ENCODE data around the gene GLRX5.
"Not testable (repeated sequence)": the region's sequence is repeated elsewhere in the genome, so short reads cannot be mapped to it uniquely, and the experiment has no call there.

Gene GLRX5

DNA sequence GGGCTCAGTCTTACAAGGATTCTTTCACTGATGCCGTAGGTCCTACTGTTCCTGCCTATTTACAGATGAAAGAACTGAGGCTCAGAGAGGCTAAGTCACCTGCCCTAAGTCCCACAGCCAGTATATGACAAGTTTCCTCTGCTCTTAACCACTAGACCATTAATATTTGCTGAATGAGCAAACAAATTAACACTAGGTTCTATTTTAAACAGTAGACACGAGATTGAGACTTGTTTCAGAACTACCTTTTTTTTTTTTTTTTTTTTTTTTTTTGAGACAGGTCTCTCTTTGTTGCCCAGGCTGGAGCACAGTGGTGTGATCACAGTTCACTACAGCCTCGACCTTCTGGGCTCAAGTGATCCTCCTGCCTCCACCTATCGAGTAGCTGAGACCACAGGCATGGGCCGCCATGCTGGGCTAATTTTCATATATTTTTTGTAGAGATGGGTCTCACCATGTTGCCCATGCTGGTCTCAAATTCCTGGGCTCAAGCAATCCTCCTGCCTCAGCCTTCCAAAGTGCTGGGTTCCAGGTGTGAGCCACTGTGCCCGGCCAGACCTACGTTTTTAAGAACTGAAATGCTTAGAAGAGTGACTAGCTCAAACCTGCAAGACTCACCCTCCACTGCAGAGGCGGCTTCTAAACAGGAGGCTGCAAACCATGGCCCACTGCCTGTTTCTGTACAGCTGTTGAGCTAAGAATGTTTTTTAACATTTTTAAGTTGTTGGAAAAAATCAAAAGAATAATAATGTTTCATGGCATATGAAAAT is 31.3 kb upstream of the GLRX5 start:
- Histone ChIP-seq H3K27ac (ENCODE audit: low read depth, low read length) (no peak overlapping the region), H3K4me1 (ENCODE audit: control insufficient read depth, insufficient read depth, low read length) (peaks cover 9% of the 10 kb centered on the region), H3K27me3 (ENCODE audit: control insufficient read depth, insufficient read depth, low read length) (no peaks in the 10 kb centered on the region)

DNA sequence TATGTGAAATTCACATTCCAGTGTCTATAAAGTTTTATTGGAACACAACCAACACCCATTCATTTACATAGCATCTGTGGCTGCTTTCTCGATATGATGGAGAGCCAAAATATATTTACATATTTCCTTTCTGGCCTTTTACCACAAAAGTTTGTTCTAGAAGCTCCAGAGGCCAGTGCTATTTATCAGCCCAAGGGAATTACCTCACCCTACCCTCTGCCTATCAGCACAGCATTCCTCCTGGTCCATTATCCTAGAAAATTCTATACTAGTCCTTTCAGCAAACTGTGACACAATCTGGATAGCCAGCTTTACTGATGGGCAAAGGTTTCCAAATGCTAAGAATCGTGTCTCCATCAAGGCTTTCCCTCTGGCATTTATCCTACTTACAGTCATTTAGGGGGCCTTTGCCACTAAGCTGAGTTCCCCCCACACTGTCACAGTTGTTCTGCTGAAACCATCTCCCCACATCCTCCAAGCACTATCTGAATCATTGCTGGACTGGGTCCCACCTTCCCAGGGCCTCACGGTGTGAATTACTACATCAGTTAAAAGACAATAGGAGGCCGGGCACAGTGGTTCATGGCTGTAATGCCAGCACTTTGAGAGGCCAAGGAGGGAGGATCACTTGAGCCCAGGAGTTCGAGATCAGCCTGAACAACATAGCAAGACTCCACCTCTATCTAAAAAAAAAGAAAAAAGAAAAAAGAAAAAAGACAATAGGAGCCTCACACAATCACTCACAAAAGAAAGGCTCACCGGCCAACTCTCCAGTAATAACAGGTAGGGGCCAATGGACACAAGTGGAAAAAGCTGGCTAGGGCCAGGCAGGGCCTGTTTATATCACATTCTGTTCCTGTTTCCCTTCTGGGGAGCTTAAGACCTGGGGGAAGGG is 30.5 kb upstream of the GLRX5 start:
- H3K9ac ChIP-seq (ENCODE audit: low read length) = no peak overlapping the region
- H3K36me3 ChIP-seq (ENCODE audit: control insufficient read depth, insufficient read depth, low read length) = no peaks in the 10 kb centered on the region
- no peak overlapping the region for H3K4me3 ChIP-seq (ENCODE audit: low read length)
- peaks cover 4% of the 10 kb centered on the region for H3K4me1 ChIP-seq (ENCODE audit: control insufficient read depth, insufficient read depth, low read length)
- no peaks in the 10 kb centered on the region for H3K27me3 ChIP-seq (ENCODE audit: control insufficient read depth, insufficient read depth, low read length)
- H3K27ac ChIP-seq (ENCODE audit: low read depth, low read length) = no peak overlapping the region

More for the DNA sequence above, 31.3 kb upstream of the GLRX5 start:
- no peak overlapping the region for H3K4me3 ChIP-seq (ENCODE audit: low read length)
- no peak overlapping the region for H3K9ac ChIP-seq (ENCODE audit: low read length)
- H3K36me3 ChIP-seq (ENCODE audit: control insufficient read depth, insufficient read depth, low read length) = no peaks in the 10 kb centered on the region

DNA sequence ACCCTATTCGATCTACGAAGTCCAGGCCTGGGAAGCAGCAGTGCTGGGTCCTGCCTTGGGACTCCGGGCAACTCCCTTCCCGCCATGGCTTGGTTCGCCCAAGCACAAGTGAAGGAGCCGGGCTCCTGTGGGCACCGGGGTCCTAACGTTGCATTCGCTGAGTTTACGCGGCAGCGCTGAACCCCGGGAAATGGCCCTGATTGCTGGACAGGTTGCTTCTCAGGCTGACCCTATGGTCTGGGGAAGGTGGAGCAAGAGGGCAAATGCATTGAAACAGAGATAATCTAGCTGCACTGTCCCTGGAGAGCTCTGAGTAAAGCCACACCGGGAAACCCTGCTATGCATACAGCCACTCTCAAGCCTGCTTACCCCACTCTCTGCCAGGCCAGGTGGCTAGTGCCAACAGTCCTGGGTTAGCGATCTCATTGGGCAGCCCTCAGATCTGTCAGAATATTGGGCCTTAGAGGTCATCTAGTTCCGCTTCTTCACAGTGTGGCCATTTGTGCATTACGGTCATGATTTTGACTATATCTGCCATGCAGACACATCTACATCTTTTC is 29.7 kb upstream of the GLRX5 start:
- no peak overlapping the region for H3K27ac ChIP-seq (ENCODE audit: low read depth, low read length)

DNA sequence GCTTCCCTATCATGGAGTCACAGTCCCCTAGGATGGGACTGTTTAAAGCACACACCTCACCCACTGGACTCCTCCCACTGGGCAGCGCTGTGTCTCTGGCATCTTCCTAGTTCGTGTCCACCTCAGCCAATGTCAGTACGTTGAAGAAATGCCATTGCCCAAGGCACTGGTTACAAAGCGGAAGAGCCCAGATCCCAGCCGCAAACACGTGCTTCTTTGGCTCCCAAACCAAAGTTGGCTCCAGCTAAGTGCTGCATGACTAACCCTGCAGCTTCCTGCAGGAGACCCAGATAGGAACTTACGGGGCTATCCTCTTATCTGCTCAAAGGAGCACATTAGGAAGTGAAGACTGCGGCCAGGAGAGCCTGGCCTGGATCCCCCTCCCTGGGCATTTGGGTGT is 27.7 kb upstream of the GLRX5 start:
- Histone ChIP-seq H3K27ac (ENCODE audit: low read depth, low read length) (no peak overlapping the region), H3K27me3 (ENCODE audit: control insufficient read depth, insufficient read depth, low read length) (no peaks in the 10 kb centered on the region), H3K4me1 (ENCODE audit: control insufficient read depth, insufficient read depth, low read length) (peaks cover 6% of the 10 kb centered on the region), H3K36me3 (ENCODE audit: control insufficient read depth, insufficient read depth, low read length) (no peaks in the 10 kb centered on the region), H3K9ac (ENCODE audit: low read length) (no peak overlapping the region), H3K4me3 (ENCODE audit: low read length) (no peak overlapping the region)

More for the DNA sequence above, 29.7 kb upstream of the GLRX5 start:
- Histone ChIP-seq H3K4me3 (ENCODE audit: low read length) (no peak overlapping the region), H3K27me3 (ENCODE audit: control insufficient read depth, insufficient read depth, low read length) (no peaks in the 10 kb centered on the region), H3K36me3 (ENCODE audit: control insufficient read depth, insufficient read depth, low read length) (no peaks in the 10 kb centered on the region), H3K4me1 (ENCODE audit: control insufficient read depth, insufficient read depth, low read length) (peaks cover 4% of the 10 kb centered on the region), H3K9ac (ENCODE audit: low read length) (no peak overlapping the region)

GRCh38 chr14:95507701-95508103 is 27.1 kb upstream of the GLRX5 start:
- Histone ChIP-seq H3K27ac (ENCODE audit: low read depth, low read length) (no peak overlapping the region), H3K9ac (ENCODE audit: low read length) (no peak overlapping the region), H3K4me3 (ENCODE audit: low read length) (no peak overlapping the region), H3K36me3 (ENCODE audit: control insufficient read depth, insufficient read depth, low read length) (no peaks in the 10 kb centered on the region), H3K27me3 (ENCODE audit: control insufficient read depth, insufficient read depth, low read length) (no peaks in the 10 kb centered on the region), H3K4me1 (ENCODE audit: control insufficient read depth, insufficient read depth, low read length) (peaks cover 6% of the 10 kb centered on the region)

GRCh38 chr14:95508377-95508776 is 26.5 kb upstream of the GLRX5 start:
- Histone ChIP-seq H3K4me1 (ENCODE audit: control insufficient read depth, insufficient read depth, low read length) (peaks cover 6% of the 10 kb centered on the region), H3K4me3 (ENCODE audit: low read length) (no peak overlapping the region), H3K27ac (ENCODE audit: low read depth, low read length) (no peak overlapping the region), H3K9ac (ENCODE audit: low read length) (no peak overlapping the region), H3K36me3 (ENCODE audit: control insufficient read depth, insufficient read depth, low read length) (no peaks in the 10 kb centered on the region), H3K27me3 (ENCODE audit: control insufficient read depth, insufficient read depth, low read length) (no peaks in the 10 kb centered on the region)

GRCh38 chr14:95509495-95509894 is 25.4 kb upstream of the GLRX5 start:
- H3K4me3 ChIP-seq (ENCODE audit: low read length) = no peak overlapping the region
- no peaks in the 10 kb centered on the region for H3K36me3 ChIP-seq (ENCODE audit: control insufficient read depth, insufficient read depth, low read length)
- H3K4me1 ChIP-seq (ENCODE audit: control insufficient read depth, insufficient read depth, low read length) = peaks cover 6% of the 10 kb centered on the region
- no peaks in the 10 kb centered on the region for H3K27me3 ChIP-seq (ENCODE audit: control insufficient read depth, insufficient read depth, low read length)
- no peak overlapping the region for H3K27ac ChIP-seq (ENCODE audit: low read depth, low read length)
- no peak overlapping the region for H3K9ac ChIP-seq (ENCODE audit: low read length)

DNA sequence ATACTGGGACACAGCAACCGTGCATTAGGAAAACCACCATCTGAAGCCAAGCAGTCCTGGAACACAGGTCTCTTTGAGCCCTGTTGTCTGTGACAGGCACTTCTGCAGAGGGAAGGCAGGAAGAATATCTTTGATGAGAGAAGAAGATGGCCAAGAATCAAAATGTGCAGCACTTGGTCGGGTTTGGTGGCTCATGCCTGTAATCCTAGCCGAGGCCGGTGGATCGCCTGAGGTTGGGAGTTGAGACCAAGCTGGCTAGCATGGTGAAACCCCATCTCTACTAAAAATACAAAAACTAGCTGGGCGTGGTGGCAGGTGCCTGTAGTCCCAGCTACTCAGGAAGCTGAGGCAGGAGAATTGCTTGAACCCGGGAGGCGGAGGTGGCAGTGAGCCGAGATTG is 24.5 kb upstream of the GLRX5 start:
- not testable (repeated sequence) for H3K9ac ChIP-seq (ENCODE audit: low read length); H3K27me3 ChIP-seq (ENCODE audit: control insufficient read depth, insufficient read depth, low read length); H3K36me3 ChIP-seq (ENCODE audit: control insufficient read depth, insufficient read depth, low read length); H3K4me3 ChIP-seq (ENCODE audit: low read length); H3K4me1 ChIP-seq (ENCODE audit: control insufficient read depth, insufficient read depth, low read length); H3K27ac ChIP-seq (ENCODE audit: low read depth, low read length)

DNA sequence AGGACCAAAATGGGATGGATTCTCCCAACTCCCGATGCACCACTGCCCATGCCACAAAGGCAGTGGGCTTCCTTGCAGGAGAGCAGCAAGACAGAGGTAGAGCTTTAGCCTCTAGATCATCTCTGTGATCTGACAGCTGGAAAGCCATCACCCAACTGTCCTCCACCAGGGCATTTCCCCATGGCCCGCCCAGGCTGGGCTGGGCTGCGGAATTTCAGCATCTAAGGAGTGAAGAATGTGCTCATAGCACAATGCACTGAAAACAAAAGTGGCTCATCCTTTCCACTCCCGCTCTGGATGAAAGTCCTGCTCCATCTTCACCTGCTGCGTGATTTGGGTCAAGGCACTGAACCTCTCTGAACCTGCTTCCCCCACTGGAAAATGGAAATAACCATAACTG is 24.0 kb upstream of the GLRX5 start:
- Histone ChIP-seq H3K4me1 (ENCODE audit: control insufficient read depth, insufficient read depth, low read length) (peaks cover 6% of the 10 kb centered on the region), H3K9ac (ENCODE audit: low read length) (no peak overlapping the region), H3K27ac (ENCODE audit: low read depth, low read length) (no peak overlapping the region), H3K36me3 (ENCODE audit: control insufficient read depth, insufficient read depth, low read length) (no peaks in the 10 kb centered on the region), H3K4me3 (ENCODE audit: low read length) (no peak overlapping the region), H3K27me3 (ENCODE audit: control insufficient read depth, insufficient read depth, low read length) (no peaks in the 10 kb centered on the region)

- Histone ChIP-seq H3K27me3 (ENCODE audit: control insufficient read depth, insufficient read depth, low read length) (no peaks in the 10 kb centered on the region), H3K36me3 (ENCODE audit: control insufficient read depth, insufficient read depth, low read length) (no peaks in the 10 kb centered on the region), H3K9ac (ENCODE audit: low read length) (no peak overlapping the region), H3K27ac (ENCODE audit: low read depth, low read length) (no peak overlapping the region), H3K4me3 (ENCODE audit: low read length) (no peak overlapping the region), H3K4me1 (ENCODE audit: control insufficient read depth, insufficient read depth, low read length) (peaks cover 6% of the 10 kb centered on the region)
These were observed 23.2 kb upstream of the GLRX5 start for GRCh38 chr14:95511687-95512086.

DNA sequence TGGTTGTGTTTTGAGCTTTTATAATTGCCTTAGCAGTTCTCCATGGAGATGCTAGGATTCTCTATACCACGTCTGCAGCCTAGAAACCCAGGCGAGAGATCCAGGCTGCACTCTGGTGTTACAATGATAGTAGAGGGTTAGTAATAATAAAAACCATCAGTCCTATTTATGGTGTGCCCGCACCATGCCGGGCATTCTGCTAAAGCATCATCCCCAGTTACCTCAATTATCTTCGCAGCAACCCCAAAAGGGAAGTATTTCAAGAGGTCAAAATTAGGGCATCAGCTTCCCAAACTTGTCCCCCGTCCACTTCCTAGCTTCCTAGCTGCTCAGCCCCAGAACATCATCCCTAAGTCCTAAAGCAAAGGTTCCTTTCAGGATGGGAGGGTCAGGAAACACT is 21.6 kb upstream of the GLRX5 start:
- Histone ChIP-seq H3K27me3 (ENCODE audit: control insufficient read depth, insufficient read depth, low read length) (no peaks in the 10 kb centered on the region), H3K4me1 (ENCODE audit: control insufficient read depth, insufficient read depth, low read length) (peaks cover 2% of the 10 kb centered on the region), H3K27ac (ENCODE audit: low read depth, low read length) (no peak overlapping the region)

More for the DNA sequence above, 21.6 kb upstream of the GLRX5 start:
- H3K4me3 ChIP-seq (ENCODE audit: low read length) = no peak overlapping the region
- no peaks in the 10 kb centered on the region for H3K36me3 ChIP-seq (ENCODE audit: control insufficient read depth, insufficient read depth, low read length)
- H3K9ac ChIP-seq (ENCODE audit: low read length) = no peak overlapping the region
